Measurements from ENCODE around the gene TMEM248. TPM values are rescaled to one million over a fixed set of nuclear protein-coding genes. Genes with fewer than 3 reads are reported as not detected.

The TMEM248 gene
- total RNA-seq, 3 donors from 2014 or later (not counting 1 experiment from before 2014, with no cell fraction given): 97.3 to 105 (median 103) TPM

- H3K4me1 ChIP-seq (ENCODE audit: control insufficient read depth, insufficient read depth, low read length): peaks cover 15% of the 10 kb centered on the region
- TF ChIP-seq, protein P1, sequence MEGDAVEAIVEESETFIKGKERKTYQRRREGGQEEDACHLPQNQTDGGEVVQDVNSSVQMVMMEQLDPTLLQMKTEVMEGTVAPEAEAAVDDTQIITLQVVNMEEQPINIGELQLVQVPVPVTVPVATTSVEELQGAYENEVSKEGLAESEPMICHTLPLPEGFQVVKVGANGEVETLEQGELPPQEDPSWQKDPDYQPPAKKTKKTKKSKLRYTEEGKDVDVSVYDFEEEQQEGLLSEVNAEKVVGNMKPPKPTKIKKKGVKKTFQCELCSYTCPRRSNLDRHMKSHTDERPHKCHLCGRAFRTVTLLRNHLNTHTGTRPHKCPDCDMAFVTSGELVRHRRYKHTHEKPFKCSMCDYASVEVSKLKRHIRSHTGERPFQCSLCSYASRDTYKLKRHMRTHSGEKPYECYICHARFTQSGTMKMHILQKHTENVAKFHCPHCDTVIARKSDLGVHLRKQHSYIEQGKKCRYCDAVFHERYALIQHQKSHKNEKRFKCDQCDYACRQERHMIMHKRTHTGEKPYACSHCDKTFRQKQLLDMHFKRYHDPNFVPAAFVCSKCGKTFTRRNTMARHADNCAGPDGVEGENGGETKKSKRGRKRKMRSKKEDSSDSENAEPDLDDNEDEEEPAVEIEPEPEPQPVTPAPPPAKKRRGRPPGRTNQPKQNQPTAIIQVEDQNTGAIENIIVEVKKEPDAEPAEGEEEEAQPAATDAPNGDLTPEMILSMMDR (IDR thresholded peaks at IDR 0.05): no peak
- intact Hi-C loops (cut with micrococcal nuclease): no loop called here
- Mint-ChIP-seq H3K9me3 (peaks cover 0 to 3% of the 10 kb centered on the region in 2 donors), H3K27me3 (ENCODE audit: low read depth in 2 of 2) (no peaks in the 10 kb centered on the region), H3K4me1 (peaks cover 71% of the 10 kb centered on the region in 2 donors), H3K36me3 (no peaks in the 10 kb centered on the region), H3K27ac (peak overlapping the region; percentile 44 to 58), H3K4me3 (no peak overlapping the region)
- no peaks in the 10 kb centered on the region for H3K27me3 ChIP-seq (ENCODE audit: control insufficient read depth, insufficient read depth, low read length)
- H3K36me3 ChIP-seq (ENCODE audit: control insufficient read depth, insufficient read depth, low read length): no peaks in the 10 kb centered on the region
- 87% methylated on average over 4 of the region's 4 CpGs for WGBS (ENCODE audit: insufficient coverage)
- DNase-seq: no peak
- no peak overlapping the region for H3K4me3 ChIP-seq (ENCODE audit: low read length)
- no peak for ATAC-seq
- no peaks in the 10 kb centered on the region for H3K9me3 ChIP-seq (ENCODE audit: control insufficient read depth, insufficient read depth, low read length)
- no peak overlapping the region for H3K27ac ChIP-seq (ENCODE audit: low read length)
Measured at GRCh38 chr7:66933469-66933868, 12.4 kb downstream of the TMEM248 start.

- H3K27me3 ChIP-seq (ENCODE audit: control insufficient read depth, insufficient read depth, low read length): no peaks in the 10 kb centered on the region
- no peaks in the 10 kb centered on the region for H3K9me3 ChIP-seq (ENCODE audit: control insufficient read depth, insufficient read depth, low read length)
- Mint-ChIP-seq H3K27me3 (ENCODE audit: low read depth in 2 of 2) (no peaks in the 10 kb centered on the region), H3K36me3 (no peaks in the 10 kb centered on the region), H3K27ac (peak overlapping the region in 1 of 2 donors; percentile 29), H3K4me1 (peaks cover 49 to 55% of the 10 kb centered on the region in 2 donors), H3K4me3 (no peak overlapping the region), H3K9me3 (peaks cover 0 to 3% of the 10 kb centered on the region in 2 donors)
- peaks cover 16% of the 10 kb centered on the region for H3K36me3 ChIP-seq (ENCODE audit: control insufficient read depth, insufficient read depth, low read length)
- ATAC-seq (no peak), DNase-seq (no peak)
- H3K4me1 ChIP-seq (ENCODE audit: control insufficient read depth, insufficient read depth, low read length): peaks cover 4% of the 10 kb centered on the region
- TF ChIP-seq, protein P1 (IDR thresholded peaks at IDR 0.05): no peak
- H3K27ac ChIP-seq (ENCODE audit: low read length): no peak overlapping the region
- no peak overlapping the region for H3K4me3 ChIP-seq (ENCODE audit: low read length)
- intact Hi-C loops (cut with micrococcal nuclease): no loop called here
- WGBS (ENCODE audit: insufficient coverage): 97% methylated on average over 4 of the region's 4 CpGs
Measured at GRCh38 chr7:66937940-66938339, 16.9 kb downstream of the TMEM248 start.

DNA sequence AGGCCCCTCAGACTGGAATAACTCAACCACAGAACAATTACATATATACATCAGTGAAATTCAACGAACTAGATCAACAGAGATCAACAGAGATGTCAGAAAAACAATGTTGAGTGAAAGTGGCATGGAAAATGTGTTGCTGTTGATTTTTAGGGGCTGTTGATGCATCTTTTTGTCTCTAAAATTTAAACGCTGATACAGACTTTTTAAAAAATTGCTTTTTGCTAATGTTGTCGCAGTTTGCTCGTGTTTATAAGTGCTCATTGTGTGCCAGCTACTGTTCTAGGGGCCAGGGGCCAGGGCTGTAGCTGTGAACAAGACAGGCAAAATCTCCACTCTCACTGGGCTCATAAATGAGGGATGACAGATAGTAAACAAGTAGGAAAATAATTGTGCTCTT is 18.3 kb downstream of the TMEM248 start:
- no peak overlapping the region for H3K27ac ChIP-seq (ENCODE audit: low read length)
- H3K27me3 Mint-ChIP-seq (ENCODE audit: low read depth in 2 of 2): no peaks in the 10 kb centered on the region
- H3K36me3 ChIP-seq (ENCODE audit: control insufficient read depth, insufficient read depth, low read length): peaks cover 26% of the 10 kb centered on the region
- DNase-seq (no peak), ATAC-seq (no peak)
- intact Hi-C loops (cut with micrococcal nuclease): no loop called here
- no peak overlapping the region for H3K4me3 ChIP-seq (ENCODE audit: low read length)
- H3K36me3 Mint-ChIP-seq: no peaks in the 10 kb centered on the region
- no peaks in the 10 kb centered on the region for H3K27me3 ChIP-seq (ENCODE audit: control insufficient read depth, insufficient read depth, low read length)
- H3K9me3 ChIP-seq (ENCODE audit: control insufficient read depth, insufficient read depth, low read length): no peaks in the 10 kb centered on the region
- TF ChIP-seq, protein P1 (IDR thresholded peaks at IDR 0.05): no peak
- H3K27ac Mint-ChIP-seq: peak overlapping the region; percentile 20 to 53
- 91% methylated on average over 4 of the region's 4 CpGs for WGBS (ENCODE audit: insufficient coverage)
- peaks cover 39 to 47% of the 10 kb centered on the region in 2 donors for H3K4me1 Mint-ChIP-seq
- H3K4me1 ChIP-seq (ENCODE audit: control insufficient read depth, insufficient read depth, low read length): peaks cover 4% of the 10 kb centered on the region
- H3K4me3 Mint-ChIP-seq: no peak overlapping the region
- peaks cover 0 to 3% of the 10 kb centered on the region in 2 donors for H3K9me3 Mint-ChIP-seq

DNA sequence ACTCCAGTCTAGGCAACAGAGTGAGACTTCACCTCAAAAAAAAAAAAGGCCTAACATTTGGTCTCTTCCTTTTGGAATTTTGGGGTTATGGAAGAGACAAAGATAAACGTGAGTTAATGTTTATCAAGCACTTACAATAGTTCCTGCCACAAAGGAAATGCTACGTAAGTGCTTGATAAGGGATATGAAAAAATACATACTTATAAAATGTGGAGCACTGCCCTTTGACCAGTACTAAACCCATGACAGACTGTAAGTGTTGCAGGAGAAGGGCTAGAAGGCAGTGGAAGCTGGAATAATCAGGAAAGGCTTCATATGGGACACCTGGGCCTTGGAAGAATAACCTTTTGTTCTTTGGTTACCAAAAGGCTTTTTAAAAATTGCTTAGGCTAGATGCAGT is 25.5 kb downstream of the TMEM248 start:
- Mint-ChIP-seq H3K36me3 (peaks cover 14% of the 10 kb centered on the region), H3K27ac (no peak overlapping the region), H3K4me3 (no peak overlapping the region), H3K4me1 (no peaks in the 10 kb centered on the region), H3K9me3 (no peaks in the 10 kb centered on the region), H3K27me3 (ENCODE audit: low read depth in 2 of 2) (no peaks in the 10 kb centered on the region)
- ATAC-seq: no peak
- Histone ChIP-seq H3K4me1 (ENCODE audit: control insufficient read depth, insufficient read depth, low read length) (no peaks in the 10 kb centered on the region), H3K36me3 (ENCODE audit: control insufficient read depth, insufficient read depth, low read length) (peaks cover 70% of the 10 kb centered on the region), H3K27me3 (ENCODE audit: control insufficient read depth, insufficient read depth, low read length) (no peaks in the 10 kb centered on the region), H3K9me3 (ENCODE audit: control insufficient read depth, insufficient read depth, low read length) (no peaks in the 10 kb centered on the region), H3K27ac (ENCODE audit: low read length) (no peak overlapping the region), H3K4me3 (ENCODE audit: low read length) (no peak overlapping the region)
- no CpG with 5 or more reads among the region's 2 CpGs for WGBS (ENCODE audit: insufficient coverage)
- intact Hi-C loops (cut with micrococcal nuclease): no loop called here
- TF ChIP-seq, protein P1 (IDR thresholded peaks at IDR 0.05): no peak
- no peak for DNase-seq
